GM21786 (cell line): ENCODE measurements around the gene KAZN.

Experiments
- ATAC-seq: cut with Tn5 transposase; IDR thresholded peaks from one replicate; pipeline ENCODE4 v1.9.1; 2021; ENCODE audit not compliant: unreplicated experiment

The KAZN gene

GRCh38 chr1:14844923-14845617, 246.6 kb downstream of the KAZN start:
- no peak for ATAC-seq

- no peak for ATAC-seq
Observed at GRCh38 chr1:14845851-14846250, 247.4 kb downstream of the KAZN start.

GRCh38 chr1:14846688-14847087, 248.2 kb downstream of the KAZN start:
- no peak for ATAC-seq

GRCh38 chr1:14848203-14848602, 249.7 kb downstream of the KAZN start:
- ATAC-seq = no peak

- ATAC-seq = no peak
Observed at GRCh38 chr1:14848625-14849024, 250.1 kb downstream of the KAZN start.

- ATAC-seq = no peak
Observed at GRCh38 chr1:14849038-14849437, 250.6 kb downstream of the KAZN start.

GRCh38 chr1:14850563-14850962, 252.1 kb downstream of the KAZN start:
- no peak for ATAC-seq

GRCh38 chr1:14851760-14852159, 253.3 kb downstream of the KAZN start:
- no peak for ATAC-seq

- no peak for ATAC-seq
Observed at GRCh38 chr1:14852291-14852690, 253.8 kb downstream of the KAZN start.

GRCh38 chr1:14853518-14853917, 255.0 kb downstream of the KAZN start:
- no peak for ATAC-seq

GRCh38 chr1:14855268-14855667, 256.8 kb downstream of the KAZN start:
- no peak for ATAC-seq

GRCh38 chr1:14855801-14856200, 257.3 kb downstream of the KAZN start:
- no peak for ATAC-seq

- no peak for ATAC-seq
Observed at GRCh38 chr1:14857436-14858195, 259.1 kb downstream of the KAZN start.

- ATAC-seq = no peak
Observed at GRCh38 chr1:14862114-14862771, 263.8 kb downstream of the KAZN start.

- no peak for ATAC-seq
Observed at GRCh38 chr1:14865106-14865505, 266.6 kb downstream of the KAZN start.

GRCh38 chr1:14866911-14867612, 268.6 kb downstream of the KAZN start:
- no peak for ATAC-seq

- no peak for ATAC-seq
Observed at GRCh38 chr1:14869187-14869586, 270.7 kb downstream of the KAZN start.

- ATAC-seq = no peak
Observed at GRCh38 chr1:14871218-14871970, 272.9 kb downstream of the KAZN start.

GRCh38 chr1:14872762-14873161, 274.3 kb downstream of the KAZN start:
- ATAC-seq = no peak

- ATAC-seq = no peak
Observed at GRCh38 chr1:14873677-14874076, 275.2 kb downstream of the KAZN start.
